Measurements from ENCODE around the gene GPX2.

The GPX2 gene

DNA sequence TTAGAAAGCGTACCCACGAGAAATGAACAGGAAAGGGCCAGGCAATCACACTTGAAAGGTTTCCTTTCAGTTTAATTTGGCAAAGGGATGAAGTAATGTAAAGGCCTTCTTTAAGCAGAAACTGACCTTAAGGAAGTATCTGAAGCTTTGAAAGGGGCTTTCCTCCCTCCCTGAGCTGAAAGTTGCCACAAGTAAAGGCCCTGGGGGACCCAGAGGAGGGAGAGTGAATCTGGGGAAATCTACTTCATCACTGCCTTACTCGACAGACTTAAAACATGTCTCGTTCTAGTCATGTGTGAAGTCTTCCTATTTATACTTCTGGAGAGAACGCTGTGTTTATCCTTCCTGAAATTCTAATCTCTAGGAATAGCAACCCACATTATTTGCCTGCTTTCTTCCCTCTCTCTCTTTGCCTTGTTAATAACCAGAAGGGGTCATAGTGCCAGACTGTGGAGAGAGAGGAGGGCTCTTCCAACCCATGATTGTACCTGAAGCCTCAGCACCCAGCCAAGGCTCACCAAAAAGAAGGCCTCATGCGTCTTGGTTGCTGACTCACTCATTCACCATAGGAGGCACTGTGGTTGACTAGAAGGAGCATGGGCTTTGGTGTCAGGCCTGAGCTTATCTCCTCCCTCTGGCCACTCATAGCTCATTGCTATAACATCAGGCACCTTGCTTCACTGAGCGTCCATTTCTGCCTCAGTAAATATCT, 10.2 kb upstream of the GPX2 start:
- Histone ChIP-seq H3K4me1 (peaks cover 34% of the 10 kb centered on the region), H3K4me3 (no peak overlapping the region), H3K9ac (peak overlapping the region; percentile 60; the same call in 1 of the 2 replicates), H3K9me3 (no peaks in the 10 kb centered on the region), H3K27me3 (no peaks in the 10 kb centered on the region), H3K4me2 (peak overlapping the region; percentile 72), H3K36me3 (peaks cover 85% of the 10 kb centered on the region), H4K20me1 (peaks cover 33% of the 10 kb centered on the region), H3K27ac (peak overlapping the region; percentile 65)
- no peak for TF ChIP-seq Cebpa-rat (IDR thresholded peaks at IDR 0.05)

- H3K27me3 ChIP-seq = no peaks in the 10 kb centered on the region
- H3K27ac ChIP-seq = 0 out of 2 replicates have a peak overlapping the region, but pooled peaks have one; percentile 65
- H3K36me3 ChIP-seq = peaks cover 85% of the 10 kb centered on the region
- H3K4me3 ChIP-seq = no peak overlapping the region
- no peak for TF ChIP-seq Cebpa-rat (IDR thresholded peaks at IDR 0.05)
- H4K20me1 ChIP-seq = peaks cover 40% of the 10 kb centered on the region
- no peaks in the 10 kb centered on the region for H3K9me3 ChIP-seq
- no peak overlapping the region for H3K9ac ChIP-seq
- peaks cover 41% of the 10 kb centered on the region for H3K4me1 ChIP-seq
- H3K4me2 ChIP-seq = no peak overlapping the region
Measured at GRCh38 chr14:64951724-64952123, 9.2 kb upstream of the GPX2 start.

DNA sequence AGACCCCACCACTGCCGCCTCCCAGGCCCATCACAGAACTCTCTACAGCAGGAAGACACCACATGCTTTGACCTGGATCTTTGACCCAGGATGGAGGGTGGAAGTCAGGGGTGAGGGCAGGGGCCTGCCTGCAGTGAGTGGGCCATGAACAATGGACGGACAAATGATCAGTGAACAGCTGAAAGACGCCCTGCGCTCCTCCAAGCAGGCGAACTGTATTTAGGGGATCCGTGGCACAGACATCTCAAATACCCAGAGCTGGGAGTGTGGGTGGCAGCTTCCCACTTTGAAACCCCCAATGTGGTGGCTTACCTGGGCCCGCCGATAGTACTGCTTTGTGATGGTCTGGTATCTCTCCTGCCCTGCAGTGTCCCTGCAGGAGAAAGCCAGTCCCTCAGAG, 8.7 kb upstream of the GPX2 start:
- Histone ChIP-seq H3K4me2 (no peak overlapping the region), H3K4me1 (peaks cover 45% of the 10 kb centered on the region), H3K27ac (no peak overlapping the region), H3K4me3 (no peak overlapping the region), H3K36me3 (peaks cover 86% of the 10 kb centered on the region), H3K9me3 (no peaks in the 10 kb centered on the region), H3K9ac (no peak overlapping the region), H3K27me3 (no peaks in the 10 kb centered on the region), H4K20me1 (peaks cover 42% of the 10 kb centered on the region)
- TF ChIP-seq Cebpa-rat (IDR thresholded peaks at IDR 0.05) = no peak

DNA sequence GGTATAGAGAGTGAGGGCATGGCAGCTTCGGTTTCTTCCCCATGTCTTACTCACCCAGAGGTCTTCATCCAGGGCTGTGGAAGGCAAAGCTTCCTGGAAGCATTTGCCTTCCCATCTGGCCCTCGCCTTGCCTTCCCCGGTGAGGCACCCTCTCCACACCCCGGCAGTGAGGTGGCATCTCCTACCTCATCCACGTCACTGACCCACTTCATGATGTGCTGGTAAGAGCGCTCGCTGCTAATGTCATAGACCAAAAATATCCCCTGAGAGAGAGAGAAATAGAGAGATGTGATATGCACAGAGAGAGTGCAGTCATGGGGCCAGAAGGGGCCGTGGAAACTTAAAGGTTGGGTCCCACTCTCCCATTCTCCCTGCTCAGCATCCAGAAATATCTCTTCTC, 8.3 kb upstream of the GPX2 start:
- Histone ChIP-seq H3K36me3 (peaks cover 86% of the 10 kb centered on the region), H3K4me3 (no peak overlapping the region), H3K9ac (no peak overlapping the region), H3K27ac (no peak overlapping the region), H3K9me3 (no peaks in the 10 kb centered on the region), H3K4me2 (no peak overlapping the region), H3K4me1 (peaks cover 45% of the 10 kb centered on the region), H3K27me3 (no peaks in the 10 kb centered on the region), H4K20me1 (peaks cover 46% of the 10 kb centered on the region)
- no peak for TF ChIP-seq Cebpa-rat (IDR thresholded peaks at IDR 0.05)

GRCh38 chr14:64948612-64949210, 6.2 kb upstream of the GPX2 start:
- H3K36me3 ChIP-seq = peaks cover 89% of the 10 kb centered on the region
- TF ChIP-seq Cebpa-rat (IDR thresholded peaks at IDR 0.05) = no peak
- H4K20me1 ChIP-seq = peaks cover 54% of the 10 kb centered on the region
- H3K9ac ChIP-seq = no peak overlapping the region
- no peak overlapping the region for H3K4me3 ChIP-seq
- H3K27ac ChIP-seq = no peak overlapping the region
- H3K9me3 ChIP-seq = no peaks in the 10 kb centered on the region
- H3K27me3 ChIP-seq = no peaks in the 10 kb centered on the region
- H3K4me2 ChIP-seq = no peak overlapping the region
- H3K4me1 ChIP-seq = peaks cover 41% of the 10 kb centered on the region

GRCh38 chr14:64947710-64948611, 5.4 kb upstream of the GPX2 start:
- H3K27me3 ChIP-seq = no peaks in the 10 kb centered on the region
- H3K4me1 ChIP-seq = peaks cover 41% of the 10 kb centered on the region
- peaks cover 91% of the 10 kb centered on the region for H3K36me3 ChIP-seq
- no peaks in the 10 kb centered on the region for H3K9me3 ChIP-seq
- peaks cover 54% of the 10 kb centered on the region for H4K20me1 ChIP-seq
- H3K4me2 ChIP-seq = no peak overlapping the region
- H3K4me3 ChIP-seq = no peak overlapping the region
- H3K9ac ChIP-seq = no peak overlapping the region
- no peak overlapping the region for H3K27ac ChIP-seq
- TF ChIP-seq Cebpa-rat (IDR thresholded peaks at IDR 0.05) = no peak

- Histone ChIP-seq H3K4me1 (peaks cover 32% of the 10 kb centered on the region), H3K9me3 (no peaks in the 10 kb centered on the region), H3K4me2 (no peak overlapping the region), H3K9ac (no peak overlapping the region), H3K27ac (no peak overlapping the region), H3K4me3 (no peak overlapping the region), H4K20me1 (peaks cover 51% of the 10 kb centered on the region), H3K36me3 (peaks cover 98% of the 10 kb centered on the region), H3K27me3 (no peaks in the 10 kb centered on the region)
- TF ChIP-seq Cebpa-rat (IDR thresholded peaks at IDR 0.05) = no peak
Measured at GRCh38 chr14:64946310-64947045, 3.9 kb upstream of the GPX2 start.

DNA sequence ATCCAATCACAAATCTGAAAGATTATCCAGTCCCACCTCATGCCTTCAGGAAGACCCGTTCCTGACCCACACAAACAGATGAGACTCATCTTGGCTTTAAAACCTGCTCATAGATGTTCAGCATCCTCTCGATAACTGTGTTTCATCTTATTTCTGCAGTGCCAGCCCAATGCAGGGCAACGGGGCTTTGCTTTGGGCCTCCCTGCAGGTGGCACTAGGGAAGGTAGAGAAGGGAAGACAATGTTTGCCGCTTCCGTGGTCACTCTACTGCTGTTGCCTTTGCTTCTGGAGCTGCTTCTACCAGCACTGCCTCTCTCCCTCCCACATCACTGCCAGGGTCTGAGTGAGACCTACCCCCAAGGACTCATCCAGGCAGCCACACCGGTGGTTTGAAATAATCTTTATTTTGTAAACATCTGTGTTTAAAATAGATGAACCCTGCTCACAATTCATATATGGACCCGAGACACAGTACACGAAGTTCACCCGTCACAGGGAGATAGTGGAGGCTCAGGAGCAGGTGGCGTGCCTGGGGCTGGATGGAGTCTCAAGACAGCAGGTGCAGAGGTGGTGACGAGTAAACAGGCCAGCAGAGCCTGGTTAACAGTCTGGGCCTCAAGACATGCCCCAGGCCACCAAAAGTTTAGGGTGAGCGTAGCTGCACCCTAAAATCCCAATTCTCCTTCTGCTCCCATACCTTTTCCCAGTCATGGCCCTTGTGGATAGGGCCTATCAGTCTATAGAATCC, 3.1 kb upstream of the GPX2 start:
- TF ChIP-seq Cebpa-rat (IDR thresholded peaks at IDR 0.05) = no peak

GRCh38 chr14:64944861-64945260, 2.3 kb upstream of the GPX2 start:
- H4K20me1 ChIP-seq = peaks cover 56% of the 10 kb centered on the region
- no peak overlapping the region for H3K27ac ChIP-seq
- no peak for TF ChIP-seq Cebpa-rat (IDR thresholded peaks at IDR 0.05)
- peaks cover 98% of the 10 kb centered on the region for H3K36me3 ChIP-seq
- no peak overlapping the region for H3K4me2 ChIP-seq
- H3K9ac ChIP-seq = no peak overlapping the region
- H3K9me3 ChIP-seq = no peaks in the 10 kb centered on the region
- H3K4me3 ChIP-seq = no peak overlapping the region
- H3K27me3 ChIP-seq = no peaks in the 10 kb centered on the region
- peaks cover 31% of the 10 kb centered on the region for H3K4me1 ChIP-seq

More for the DNA sequence above, 3.1 kb upstream of the GPX2 start:
- Histone ChIP-seq H3K4me1 (peaks cover 31% of the 10 kb centered on the region), H4K20me1 (peaks cover 49% of the 10 kb centered on the region), H3K27me3 (no peaks in the 10 kb centered on the region), H3K4me3 (no peak overlapping the region), H3K9ac (no peak overlapping the region), H3K9me3 (no peaks in the 10 kb centered on the region), H3K27ac (no peak overlapping the region), H3K4me2 (no peak overlapping the region), H3K36me3 (peaks cover 98% of the 10 kb centered on the region)
